NCI-H446 (cell line): ENCODE data around the gene RAD21L1.

Experiments used
- DNase-seq, 2 experiments: peaks; one replicate each; lab custom pipeline; 2025; lab: John Stamatoyannopoulos, UW

RAD21L1 gene

DNA sequence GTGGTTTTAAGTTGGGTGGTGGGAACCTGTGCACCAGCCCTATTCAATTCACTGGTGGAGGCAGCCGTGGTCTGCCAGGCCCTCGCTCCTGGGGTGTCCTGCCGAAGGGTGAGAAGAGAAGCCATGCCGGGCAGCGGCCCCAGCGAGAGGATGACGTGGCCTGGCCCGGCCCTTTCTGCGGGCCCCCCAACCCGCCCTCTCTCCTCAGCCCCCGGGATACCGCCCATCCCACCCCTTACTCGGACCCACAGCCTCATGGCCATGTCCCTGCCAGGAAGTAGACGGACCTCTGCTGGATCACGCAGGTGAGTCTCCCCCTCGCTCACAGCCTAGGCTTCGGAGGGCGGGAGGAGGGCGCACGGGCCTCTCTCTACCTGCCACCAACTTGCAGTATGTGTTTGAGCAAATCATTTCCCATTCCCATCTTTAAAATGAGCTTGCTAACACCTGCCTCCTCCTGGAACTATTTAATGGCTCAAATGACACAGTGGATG, 70.3 kb downstream of the RAD21L1 start:
- no peak for DNase-seq

DNA sequence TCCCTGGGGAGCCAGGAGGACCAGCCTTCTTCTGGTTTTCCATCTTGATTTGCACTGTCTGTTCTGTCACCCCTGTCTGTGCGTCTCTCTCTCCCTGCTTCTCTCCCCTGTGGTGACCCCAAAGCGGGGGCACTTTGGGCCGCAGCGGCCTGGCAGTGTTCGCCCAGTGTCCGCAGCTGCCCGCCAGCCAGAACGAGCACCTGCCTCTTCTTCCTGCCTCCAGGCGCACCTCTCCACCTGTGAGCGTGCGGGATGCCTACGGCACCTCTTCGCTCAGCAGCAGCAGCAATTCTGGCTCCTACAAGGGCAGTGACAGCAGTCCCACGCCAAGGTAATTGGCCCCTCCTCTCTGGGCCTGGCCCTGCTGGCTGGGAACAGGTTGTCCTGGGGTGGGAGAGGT, 71.1 kb downstream of the RAD21L1 start:
- DNase-seq = no peak

DNA sequence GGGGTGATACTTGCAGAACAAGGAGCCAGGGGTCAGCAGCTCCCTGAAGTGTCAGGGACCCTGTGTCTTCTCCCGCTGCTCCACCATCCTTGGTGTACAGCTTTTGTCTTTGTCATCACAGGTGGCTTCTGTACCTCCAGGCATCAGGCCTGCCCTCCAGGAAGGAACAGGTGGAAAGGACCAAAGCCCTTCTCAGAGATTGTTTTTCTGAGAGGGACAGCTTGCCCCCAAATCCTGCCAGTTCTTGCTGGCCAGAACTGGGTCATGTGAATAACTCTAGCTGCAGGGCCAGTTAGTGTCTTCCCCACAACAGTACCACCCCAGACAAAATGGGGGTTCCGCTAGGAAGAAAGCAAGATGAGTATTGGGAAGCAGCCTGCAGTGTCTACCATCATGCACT, 71.6 kb downstream of the RAD21L1 start:
- no peak for DNase-seq

DNA sequence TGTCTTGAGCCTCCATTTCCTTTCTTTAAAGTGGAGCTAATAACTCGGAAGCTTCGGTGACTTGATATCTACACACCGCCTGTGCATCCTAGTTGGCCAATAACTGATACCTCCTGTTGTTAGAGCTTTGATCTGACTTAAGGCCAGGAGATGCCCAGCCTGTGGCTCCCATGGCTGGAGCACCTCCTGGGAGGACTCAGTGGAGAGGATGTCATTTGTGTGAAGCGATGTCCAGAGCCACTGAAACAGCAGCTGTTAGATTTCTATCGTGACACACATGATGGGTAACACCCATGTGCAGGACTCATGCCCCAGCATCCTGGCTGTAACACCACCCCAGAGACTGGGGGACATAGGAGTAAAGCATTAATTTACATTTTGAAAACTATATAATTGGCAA, 72.3 kb downstream of the RAD21L1 start:
- DNase-seq = no peak

DNA sequence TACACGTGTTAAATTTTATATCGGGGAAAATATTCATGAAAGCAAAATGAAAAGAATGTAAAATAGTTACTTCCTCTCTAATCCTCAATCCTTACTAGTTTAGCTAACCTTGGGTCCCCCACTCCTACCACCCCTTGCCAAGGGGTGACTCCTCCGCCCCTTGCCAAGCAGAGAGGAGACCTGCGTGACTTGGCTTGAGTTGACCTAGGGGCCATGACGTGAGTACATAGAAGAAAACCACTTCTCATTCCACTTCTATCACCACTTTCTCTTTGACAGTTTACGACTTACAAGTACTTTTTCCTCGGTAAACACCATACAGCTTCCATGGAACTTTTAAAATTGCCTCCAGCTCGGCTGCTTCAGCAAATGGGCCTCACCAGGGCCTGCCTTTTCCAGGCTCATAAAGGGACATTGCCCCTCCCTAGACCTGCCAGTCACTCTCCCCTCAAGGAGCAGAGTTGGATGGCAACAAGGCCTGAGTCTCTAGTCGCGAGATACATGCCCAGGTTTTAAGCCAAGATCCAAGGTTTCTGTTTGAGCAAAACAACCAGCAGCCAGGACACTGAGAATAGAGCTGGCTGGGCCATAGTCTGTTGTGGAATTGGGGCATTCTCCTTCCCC, 73.2 kb downstream of the RAD21L1 start:
- no peak for DNase-seq

DNA sequence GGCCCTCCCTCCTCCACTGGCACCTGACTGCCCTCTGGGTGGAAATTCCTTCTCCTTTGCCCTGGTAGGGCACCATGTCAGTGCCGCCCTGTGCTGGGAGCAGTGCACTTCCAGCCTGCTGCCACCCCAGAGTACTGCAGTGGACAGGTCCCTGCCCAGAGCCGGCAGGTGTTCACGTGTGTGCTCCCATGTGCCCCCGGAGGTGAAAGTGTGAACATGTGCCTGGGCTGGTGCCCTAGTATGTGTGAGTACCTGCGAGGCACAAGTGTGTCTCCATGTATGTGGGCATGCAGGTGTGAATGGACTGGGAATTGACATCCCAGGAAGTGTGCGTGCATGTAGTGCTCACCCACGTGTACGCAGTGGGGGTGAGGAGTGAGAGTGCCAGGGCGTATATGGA, 73.7 kb downstream of the RAD21L1 start:
- DNase-seq = no peak

DNA sequence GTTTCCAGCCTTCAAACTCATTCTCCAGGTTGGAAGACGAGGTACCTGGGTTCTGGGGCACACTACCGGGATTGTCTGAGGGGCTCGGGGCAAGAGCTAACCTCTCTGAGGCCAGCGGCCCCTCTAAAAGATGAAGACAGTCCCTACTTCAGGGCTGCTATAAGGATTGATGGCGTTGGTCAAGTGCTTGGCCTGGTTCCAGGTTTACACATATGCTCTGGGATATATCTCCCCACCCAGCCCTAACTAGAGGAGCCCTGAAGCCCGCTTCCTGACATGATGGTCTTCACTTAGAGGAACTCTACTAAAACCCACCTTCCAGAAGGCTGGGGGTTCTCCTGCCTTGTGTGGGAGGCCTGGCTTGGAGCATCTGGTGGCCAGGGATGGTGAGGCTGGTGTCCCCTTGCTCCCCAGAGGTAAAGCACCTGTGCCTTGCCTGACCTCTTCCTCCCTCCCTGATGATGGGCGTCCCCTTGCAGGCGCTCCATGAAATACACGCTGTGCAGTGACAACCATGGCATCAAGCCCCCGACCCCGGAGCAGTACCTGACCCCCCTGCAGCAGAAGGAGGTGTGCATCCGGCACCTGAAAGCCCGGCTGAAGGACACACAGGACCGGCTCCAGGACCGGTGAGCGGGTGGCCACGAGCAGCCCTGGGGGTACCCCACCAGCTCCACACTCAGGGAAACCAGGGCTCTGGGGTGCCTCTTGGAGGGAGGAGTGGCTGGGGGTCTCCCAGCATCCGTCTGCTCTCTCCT, 74.4 kb downstream of the RAD21L1 start:
- DNase-seq = no peak

DNA sequence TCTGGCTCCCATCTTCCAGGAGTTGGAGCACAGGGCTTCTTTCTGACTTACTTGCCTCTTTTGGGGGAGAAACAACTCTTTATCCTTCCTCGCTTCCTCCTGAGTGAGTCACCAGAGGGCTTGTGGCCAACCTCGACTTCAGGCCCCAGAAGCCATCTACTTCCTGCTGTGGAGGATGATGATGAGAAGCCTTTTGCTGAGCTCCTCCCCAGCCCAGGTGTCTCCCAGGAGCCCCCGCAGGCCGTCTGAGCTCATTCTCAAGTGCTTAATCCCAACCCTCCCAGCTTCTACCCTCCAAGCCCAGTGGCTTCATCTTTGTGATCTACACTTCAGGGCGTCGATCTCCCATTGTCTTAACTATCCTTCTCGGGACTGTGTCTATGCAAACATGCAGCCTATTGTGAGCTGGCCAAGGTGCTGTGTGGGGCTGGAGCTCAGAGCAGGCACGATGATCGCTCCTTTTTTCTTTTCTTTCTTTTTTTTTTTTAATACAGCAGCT, 75.2 kb downstream of the RAD21L1 start:
- DNase-seq = no peak

DNA sequence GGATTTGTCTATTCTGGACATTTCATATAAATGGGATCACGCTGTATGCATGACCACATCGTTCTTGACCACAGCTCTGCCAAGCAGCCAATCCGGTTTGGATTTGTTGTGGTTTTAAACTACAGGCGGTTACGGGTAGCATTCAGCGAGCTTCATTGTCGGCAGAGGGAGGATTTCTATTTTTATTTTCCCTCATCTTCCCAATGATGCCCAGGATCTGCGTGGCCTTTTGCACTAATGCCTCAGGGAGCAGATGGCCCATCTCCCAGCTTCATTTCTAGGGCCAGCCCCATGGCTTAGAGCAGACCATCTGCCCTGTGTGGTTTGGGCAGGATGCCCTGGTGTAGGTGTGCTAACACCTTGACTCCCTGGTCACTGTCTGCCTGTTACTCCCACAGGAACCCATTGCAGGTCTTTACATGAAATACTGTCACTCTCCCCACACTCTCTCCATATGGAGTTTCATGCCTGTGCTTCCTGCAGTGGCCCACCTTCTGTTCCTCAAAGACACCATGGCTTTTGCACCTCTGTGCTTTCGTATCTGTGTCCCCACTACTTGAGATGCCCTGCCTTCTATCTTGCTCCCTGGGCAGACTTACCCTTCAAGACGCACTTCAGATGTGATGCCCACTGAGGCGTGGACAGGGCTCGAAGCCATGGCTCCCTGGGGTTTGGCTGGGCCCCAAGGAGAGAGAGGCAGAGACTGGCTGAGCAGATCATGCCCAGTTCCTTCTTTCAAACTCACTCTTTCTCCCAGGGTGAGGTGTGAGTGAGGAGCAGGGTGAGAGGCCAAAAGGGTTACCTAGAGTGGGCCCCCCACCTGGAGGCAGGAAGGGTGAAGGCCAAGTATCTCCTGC, 77.1 kb downstream of the RAD21L1 start:
- peak; percentile 14 to 19 for DNase-seq

DNA sequence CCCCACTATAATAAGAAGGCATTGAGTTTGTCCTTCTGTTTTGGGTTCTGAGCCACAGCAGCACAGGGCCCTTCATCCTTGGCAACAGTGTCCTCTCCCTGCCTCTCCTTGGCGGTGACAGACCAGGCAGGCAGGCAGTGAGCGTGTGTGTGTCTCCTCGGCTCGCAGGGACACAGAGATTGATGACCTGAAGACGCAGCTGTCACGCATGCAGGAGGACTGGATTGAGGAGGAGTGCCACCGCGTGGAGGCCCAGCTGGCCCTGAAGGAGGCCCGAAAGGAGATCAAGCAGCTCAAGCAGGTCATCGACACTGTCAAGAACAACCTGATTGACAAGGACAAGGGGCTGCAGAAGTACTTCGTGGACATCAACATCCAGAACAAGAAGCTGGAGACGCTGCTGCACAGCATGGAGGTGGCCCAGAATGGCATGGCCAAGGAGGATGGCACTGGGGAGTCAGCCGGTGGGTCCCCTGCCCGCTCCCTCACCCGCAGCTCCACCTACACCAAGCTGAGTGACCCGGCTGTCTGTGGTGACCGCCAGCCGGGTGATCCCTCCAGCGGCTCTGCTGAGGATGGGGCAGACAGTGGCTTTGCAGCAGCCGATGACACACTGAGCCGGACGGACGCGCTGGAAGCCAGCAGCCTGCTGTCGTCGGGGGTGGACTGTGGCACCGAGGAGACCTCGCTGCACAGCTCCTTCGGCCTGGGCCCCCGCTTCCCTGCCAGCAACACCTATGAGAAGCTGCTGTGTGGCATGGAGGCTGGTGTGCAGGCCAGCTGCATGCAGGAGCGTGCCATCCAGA, 79.1 kb downstream of the RAD21L1 start:
- no peak for DNase-seq
